HepG2 (cell line): Measurements from ENCODE around the gene ITGB2. TPM values are rescaled to one million over a fixed set of nuclear protein-coding genes. Genes with fewer than 3 reads are reported as not detected.

Source experiments
- ATF6 ChIP-seq: sonication (generic); formaldehyde crosslinking; conservative IDR thresholded peaks from 2 replicates; pipeline ENCODE4 v1.4.0; 2020; ENCODE audit warnings: missing genetic modification reagents
- BORCS8-MEF2B ChIP-seq: sonication (generic); formaldehyde crosslinking; IDR thresholded peaks from 2 replicates; pipeline ENCODE4 v1.8.0; 2022; ENCODE audit warnings: mild to moderate bottlenecking, missing genetic modification reagents
- RARA ChIP-seq: IDR thresholded peaks from 2 replicates; pipeline ENCODE4 v1.6.1; 2016; ENCODE audit warnings: missing genetic modification reagents, missing compliant biosample characterization
- SMAD3 ChIP-seq: sonication (generic); formaldehyde crosslinking; IDR thresholded peaks from 2 replicates; pipeline ENCODE4 v1.4.0; 2020; ENCODE audit warnings: missing genetic modification reagents
- STAT6 ChIP-seq: sonication (generic); formaldehyde crosslinking; IDR thresholded peaks from 2 replicates; pipeline ENCODE4 v1.4.0; 2020; ENCODE audit warnings: missing genetic modification reagents, mild to moderate bottlenecking, borderline replicate concordance
- ZBTB21 ChIP-seq: sonication (generic); formaldehyde crosslinking; IDR thresholded peaks from 2 replicates; pipeline ENCODE4 v1.4.0; 2020; ENCODE audit warnings: missing genetic modification reagents
- ZMAT3 ChIP-seq: sonication (generic); formaldehyde crosslinking; conservative IDR thresholded peaks from 2 replicates; pipeline ENCODE4 v1.7.0; 2021; ENCODE audit warnings: missing genetic modification reagents
- ZMYM3 ChIP-seq: sonication (generic); formaldehyde crosslinking; IDR thresholded peaks from 2 replicates; pipeline ENCODE4 v1.5.1; 2020; ENCODE audit warnings: mild to moderate bottlenecking, missing genetic modification reagents
- ZNF20 ChIP-seq: sonication (generic); formaldehyde crosslinking; IDR thresholded peaks from 2 replicates; pipeline ENCODE4 v1.4.0; 2020; ENCODE audit warnings: mild to moderate bottlenecking, moderate library complexity, missing genetic modification reagents
- ZNF264 ChIP-seq: sonication (generic); formaldehyde crosslinking; IDR thresholded peaks from 2 replicates; pipeline ENCODE4 v1.4.0; 2020; ENCODE audit warnings: missing genetic modification reagents
- ZNF343 ChIP-seq: sonication (generic); formaldehyde crosslinking; IDR thresholded peaks from 2 replicates; pipeline ENCODE4 v1.4.0; 2020; ENCODE audit warnings: mild to moderate bottlenecking, missing genetic modification reagents
- ZNF441 ChIP-seq: sonication (generic); formaldehyde crosslinking; IDR thresholded peaks from 2 replicates; pipeline ENCODE4 v1.7.0; 2021; ENCODE audit warnings: missing genetic modification reagents, borderline replicate concordance
- ZNF768 ChIP-seq: sonication (generic); formaldehyde crosslinking; IDR thresholded peaks from 2 replicates; pipeline ENCODE4 v1.4.0; 2020; ENCODE audit warnings: missing genetic modification reagents
- ZSCAN25 ChIP-seq: sonication (generic); formaldehyde crosslinking; IDR thresholded peaks from 2 replicates; pipeline ENCODE4 v1.8.0; 2022; ENCODE audit warnings: mild to moderate bottlenecking, missing genetic modification reagents
- polyA plus RNA-seq, 8 experiments: library from polyadenylated mRNA; depleted of rRNA in 3 of 8; stranded (reverse) in 7 of 8; unstranded in 1 of 8; fragments of >200 nt; fragmentation: Illumina TruSeq in 4 of 8; extraction: Trizol in 4 of 8; gene quantifications; 2 replicates each; pipeline versions ENCODE4 v1.2.1 to v1.2.3, GENCODE V29; 2011 to 2016; ENCODE audit warnings: low read depth in 4 of 8, missing spikeins in 1 of 8, mixed read lengths in 1 of 8; ENCODE audit not compliant: insufficient read depth in 1 of 8
- total RNA-seq, 5 experiments: library from RNA; depleted of rRNA; stranded (reverse); fragments of >200 nt; fragmentation: Illumina TruSeq; extraction: Trizol; gene quantifications; 2 replicates each; pipeline ENCODE4 v1.2.3, GENCODE V29; 2016; ENCODE audit warnings: low read depth in 1 of 5
- TF ChIP-seq, protein P1 (sequence below): sonication (generic); formaldehyde crosslinking; IDR thresholded peaks from 2 replicates; pipeline ENCODE4 v1.4.0; 2020; ENCODE audit warnings: missing genetic modification reagents
- TF ChIP-seq, protein P2 (sequence below): sonication (generic); formaldehyde crosslinking; IDR thresholded peaks from 2 replicates; pipeline ENCODE4 v1.8.0; 2023; ENCODE audit warnings: mild to moderate bottlenecking, missing genetic modification reagents
- TF ChIP-seq, protein P3 (sequence below): sonication (generic); formaldehyde crosslinking; IDR thresholded peaks from 2 replicates; pipeline ENCODE4 v1.4.0; 2020; ENCODE audit warnings: missing genetic modification reagents, borderline replicate concordance

Gene ITGB2
- total and polyA plus RNA-seq, 2 of the 13 experiments (the other 11 are each of a cell fraction or from before 2014, with no cell fraction given) = 4.2 to 18.0 TPM

DNA sequence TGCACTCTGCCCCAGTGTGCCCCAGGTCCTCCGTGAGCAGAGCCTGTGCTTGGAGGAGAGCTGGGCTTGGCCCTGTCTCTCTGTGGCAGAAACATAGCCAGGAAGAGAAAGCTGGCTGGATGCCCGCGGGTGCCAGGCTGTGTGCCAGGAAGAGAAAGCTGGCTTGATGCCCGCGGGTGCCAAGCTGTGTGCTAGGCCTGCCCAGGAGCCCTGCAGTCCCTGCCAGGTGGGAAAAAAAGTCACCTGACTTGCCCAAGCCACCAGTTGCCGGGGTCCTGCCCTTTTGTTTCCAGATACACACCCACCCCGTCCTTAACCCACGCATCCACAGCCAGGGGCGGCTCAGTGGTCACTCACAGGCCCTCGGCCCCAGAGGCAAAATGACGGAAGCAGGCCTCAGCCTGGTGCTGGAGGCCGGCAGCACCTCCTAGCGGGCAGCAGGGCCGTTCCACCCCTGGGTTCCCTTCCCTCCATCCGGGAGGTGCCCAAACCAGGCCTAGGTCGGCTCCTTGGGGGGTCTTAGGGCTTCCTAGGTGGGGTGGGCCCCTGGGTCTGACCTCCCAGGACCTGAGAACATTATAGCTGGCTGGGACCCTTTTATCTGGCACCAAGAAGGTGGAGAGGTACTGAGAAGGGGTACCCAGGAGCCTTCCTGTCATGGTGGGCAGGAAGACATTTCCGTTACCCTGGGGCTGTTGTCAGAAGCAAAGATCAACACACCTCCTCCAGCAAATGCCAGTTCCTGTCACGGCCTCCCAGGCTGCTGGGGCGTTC is 9.1 kb downstream of the ITGB2 start (continued):
- no peak for TF ChIP-seq STAT6 (CRISPR knock-in tag)
- no peak for TF ChIP-seq ZNF768 (CRISPR knock-in tag)
- TF ChIP-seq, protein P1, sequence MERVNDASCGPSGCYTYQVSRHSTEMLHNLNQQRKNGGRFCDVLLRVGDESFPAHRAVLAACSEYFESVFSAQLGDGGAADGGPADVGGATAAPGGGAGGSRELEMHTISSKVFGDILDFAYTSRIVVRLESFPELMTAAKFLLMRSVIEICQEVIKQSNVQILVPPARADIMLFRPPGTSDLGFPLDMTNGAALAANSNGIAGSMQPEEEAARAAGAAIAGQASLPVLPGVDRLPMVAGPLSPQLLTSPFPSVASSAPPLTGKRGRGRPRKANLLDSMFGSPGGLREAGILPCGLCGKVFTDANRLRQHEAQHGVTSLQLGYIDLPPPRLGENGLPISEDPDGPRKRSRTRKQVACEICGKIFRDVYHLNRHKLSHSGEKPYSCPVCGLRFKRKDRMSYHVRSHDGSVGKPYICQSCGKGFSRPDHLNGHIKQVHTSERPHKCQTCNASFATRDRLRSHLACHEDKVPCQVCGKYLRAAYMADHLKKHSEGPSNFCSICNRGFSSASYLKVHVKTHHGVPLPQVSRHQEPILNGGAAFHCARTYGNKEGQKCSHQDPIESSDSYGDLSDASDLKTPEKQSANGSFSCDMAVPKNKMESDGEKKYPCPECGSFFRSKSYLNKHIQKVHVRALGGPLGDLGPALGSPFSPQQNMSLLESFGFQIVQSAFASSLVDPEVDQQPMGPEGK = peak; percentile 71
- TF ChIP-seq ATF6 (CRISPR knock-in tag) = no peak
- TF ChIP-seq ZBTB21 (CRISPR knock-in tag) = no peak
- no peak for TF ChIP-seq ZSCAN25 (CRISPR knock-in tag)
- TF ChIP-seq ZNF20 (CRISPR knock-in tag) = 0 out of 2 replicates have a peak, but pooled peaks have one; percentile 30
- peak; percentile 80; the same call in 1 of the 2 replicates for TF ChIP-seq ZNF343 (CRISPR knock-in tag)
- 0 out of 2 replicates have a peak, but pooled peaks have one; percentile 37 for TF ChIP-seq ZMYM3
- TF ChIP-seq, protein P2, sequence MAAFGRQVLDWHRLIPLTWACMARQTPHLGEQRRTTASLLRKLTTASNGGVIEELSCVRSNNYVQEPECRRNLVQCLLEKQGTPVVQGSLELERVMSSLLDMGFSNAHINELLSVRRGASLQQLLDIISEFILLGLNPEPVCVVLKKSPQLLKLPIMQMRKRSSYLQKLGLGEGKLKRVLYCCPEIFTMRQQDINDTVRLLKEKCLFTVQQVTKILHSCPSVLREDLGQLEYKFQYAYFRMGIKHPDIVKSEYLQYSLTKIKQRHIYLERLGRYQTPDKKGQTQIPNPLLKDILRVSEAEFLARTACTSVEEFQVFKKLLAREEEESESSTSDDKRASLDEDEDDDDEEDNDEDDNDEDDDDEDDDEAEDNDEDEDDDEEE (CRISPR knock-in tag) = 0 out of 2 replicates have a peak, but pooled peaks have one; percentile 74
- no peak for TF ChIP-seq ZNF441 (CRISPR knock-in tag)
- peak; percentile 19; the same call in 1 of the 2 replicates for TF ChIP-seq BORCS8-MEF2B
- TF ChIP-seq SMAD3 (CRISPR knock-in tag) = no peak
- peak; percentile 57; the same call in 1 of the 2 replicates for TF ChIP-seq ZNF264
- TF ChIP-seq RARA (CRISPR knock-in tag) = 0 out of 2 replicates have a peak, but pooled peaks have one; percentile 2
- TF ChIP-seq, protein P3, sequence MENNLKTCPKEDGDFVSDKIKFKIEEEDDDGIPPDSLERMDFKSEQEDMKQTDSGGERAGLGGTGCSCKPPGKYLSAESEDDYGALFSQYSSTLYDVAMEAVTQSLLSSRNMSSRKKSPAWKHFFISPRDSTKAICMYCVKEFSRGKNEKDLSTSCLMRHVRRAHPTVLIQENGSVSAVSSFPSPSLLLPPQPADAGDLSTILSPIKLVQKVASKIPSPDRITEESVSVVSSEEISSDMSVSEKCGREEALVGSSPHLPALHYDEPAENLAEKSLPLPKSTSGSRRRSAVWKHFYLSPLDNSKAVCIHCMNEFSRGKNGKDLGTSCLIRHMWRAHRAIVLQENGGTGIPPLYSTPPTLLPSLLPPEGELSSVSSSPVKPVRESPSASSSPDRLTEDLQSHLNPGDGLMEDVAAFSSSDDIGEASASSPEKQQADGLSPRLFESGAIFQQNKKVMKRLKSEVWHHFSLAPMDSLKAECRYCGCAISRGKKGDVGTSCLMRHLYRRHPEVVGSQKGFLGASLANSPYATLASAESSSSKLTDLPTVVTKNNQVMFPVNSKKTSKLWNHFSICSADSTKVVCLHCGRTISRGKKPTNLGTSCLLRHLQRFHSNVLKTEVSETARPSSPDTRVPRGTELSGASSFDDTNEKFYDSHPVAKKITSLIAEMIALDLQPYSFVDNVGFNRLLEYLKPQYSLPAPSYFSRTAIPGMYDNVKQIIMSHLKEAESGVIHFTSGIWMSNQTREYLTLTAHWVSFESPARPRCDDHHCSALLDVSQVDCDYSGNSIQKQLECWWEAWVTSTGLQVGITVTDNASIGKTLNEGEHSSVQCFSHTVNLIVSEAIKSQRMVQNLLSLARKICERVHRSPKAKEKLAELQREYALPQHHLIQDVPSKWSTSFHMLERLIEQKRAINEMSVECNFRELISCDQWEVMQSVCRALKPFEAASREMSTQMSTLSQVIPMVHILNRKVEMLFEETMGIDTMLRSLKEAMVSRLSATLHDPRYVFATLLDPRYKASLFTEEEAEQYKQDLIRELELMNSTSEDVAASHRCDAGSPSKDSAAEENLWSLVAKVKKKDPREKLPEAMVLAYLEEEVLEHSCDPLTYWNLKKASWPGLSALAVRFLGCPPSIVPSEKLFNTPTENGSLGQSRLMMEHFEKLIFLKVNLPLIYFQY (CRISPR knock-in tag) = no peak
- no peak for TF ChIP-seq ZMAT3 (CRISPR knock-in tag)
